Activated CD4-positive, alpha-beta T cell treated with anti-CD3 and anti-CD28 coated beads, Interleukin-2, amount 10 ng/mL, durations not matched to agents 24 days and 14 days (primary cell): ENCODE data around the gene ABCC8. TPM values are rescaled to one million over a fixed set of nuclear protein-coding genes. Genes with fewer than 3 reads are reported as not detected.

Experiments used
- DNase-seq: peaks from one replicate; pipeline ENCODE4 v3.0.0; 2022
- H3K27ac Mint-ChIP-seq: one replicate; pipeline ENCODE4 v1.8.0; 2022; ENCODE audit warnings: mild to moderate bottlenecking, mixed read lengths
- H3K27me3 Mint-ChIP-seq: one replicate; pipeline ENCODE4 v1.8.0; 2022; ENCODE audit warnings: mixed read lengths
- H3K36me3 Mint-ChIP-seq: one replicate; pipeline ENCODE4 v1.8.0; 2022; ENCODE audit warnings: low read depth, mild to moderate bottlenecking, mixed read lengths
- H3K4me1 Mint-ChIP-seq: one replicate; pipeline ENCODE4 v1.8.0; 2021; ENCODE audit warnings: mixed read lengths
- H3K4me3 Mint-ChIP-seq: one replicate; pipeline ENCODE4 v1.8.0; 2022; ENCODE audit warnings: mild to moderate bottlenecking, moderate library complexity, mixed read lengths
- H3K9me3 Mint-ChIP-seq: one replicate; pipeline ENCODE4 v1.8.0; 2021; ENCODE audit warnings: mixed read lengths
- intact Hi-C: fragments of 100-400 bp; cut with micrococcal nuclease; formaldehyde crosslinking; loops from one replicate; pipeline ENCODE4 v1.15.1; 2023
- total RNA-seq: library from RNA; stranded (reverse); gene quantifications from 2 replicates; pipeline ENCODE4 v1.2.3, GENCODE V29; 2022

Gene ABCC8
- total RNA-seq, 1 donor from 2014 or later, result not detected

DNA sequence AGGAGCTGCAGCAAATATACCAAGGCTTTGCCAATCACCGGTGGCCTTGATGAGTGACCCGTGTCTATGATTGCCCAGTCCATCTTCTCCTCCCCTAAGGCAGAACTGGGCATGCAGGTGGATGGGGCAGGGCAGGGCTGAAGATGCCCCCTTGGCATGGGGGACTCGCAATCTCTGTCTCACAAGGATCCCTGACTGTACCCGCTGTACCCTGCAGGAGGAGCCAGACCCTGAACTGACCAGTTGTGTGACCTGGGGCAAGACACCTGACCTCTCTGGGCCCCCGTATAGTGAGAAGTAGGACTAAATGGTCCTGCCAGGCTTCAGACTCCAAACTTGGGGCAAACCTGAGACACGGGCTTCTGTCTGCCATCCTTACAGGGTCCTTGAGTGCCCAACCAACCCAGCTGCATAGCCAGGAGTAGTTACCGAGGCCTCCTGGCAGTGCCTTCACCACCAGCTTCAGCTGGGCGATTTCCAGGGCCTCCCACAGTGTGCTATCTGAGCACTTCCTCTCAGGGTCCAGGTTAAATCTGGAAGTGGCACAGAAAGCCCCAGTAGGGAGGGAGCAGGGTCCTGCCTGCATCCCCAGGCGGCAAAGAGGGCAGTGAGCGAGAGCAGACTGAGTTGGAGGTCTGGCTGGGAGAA, 81.8 kb downstream of the ABCC8 start:
- H3K27me3 Mint-ChIP-seq, result peaks cover 19% of the 10 kb centered on the region
- no peaks in the 10 kb centered on the region for H3K36me3 Mint-ChIP-seq
- H3K4me1 Mint-ChIP-seq, result peaks cover 3% of the 10 kb centered on the region
- DNase-seq, result no peak
- H3K27ac Mint-ChIP-seq, result no peak overlapping the region
- H3K9me3 Mint-ChIP-seq, result no peaks in the 10 kb centered on the region
- H3K4me3 Mint-ChIP-seq, result no peak overlapping the region
- intact Hi-C loops, result no loop called here

DNA sequence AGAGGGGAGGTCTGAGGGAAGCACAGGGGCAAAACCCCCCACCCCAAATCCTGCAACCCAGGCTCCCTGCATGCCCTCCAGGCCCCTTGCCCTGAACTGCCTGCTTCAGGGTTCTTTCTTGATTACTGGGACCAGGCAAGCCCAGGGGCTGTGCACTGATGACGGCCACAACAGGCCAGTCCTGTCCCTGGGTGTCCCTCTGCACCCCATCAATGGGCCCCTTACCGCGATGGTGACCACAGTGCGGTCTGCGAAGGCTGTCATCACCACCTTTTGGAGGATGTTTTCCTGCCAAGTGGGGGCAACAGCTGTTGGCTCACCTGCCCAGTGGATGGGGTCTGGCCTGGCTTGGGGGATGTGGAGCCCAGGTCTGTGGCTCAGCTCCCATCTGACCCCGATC, 83.2 kb downstream of the ABCC8 start:
- Mint-ChIP-seq H3K4me1 (peaks cover 6% of the 10 kb centered on the region), H3K4me3 (no peak overlapping the region), H3K27me3 (peaks cover 16% of the 10 kb centered on the region), H3K36me3 (no peaks in the 10 kb centered on the region), H3K9me3 (no peaks in the 10 kb centered on the region), H3K27ac (no peak overlapping the region)
- intact Hi-C loops, result no loop called here
- DNase-seq, result peak; percentile 51

DNA sequence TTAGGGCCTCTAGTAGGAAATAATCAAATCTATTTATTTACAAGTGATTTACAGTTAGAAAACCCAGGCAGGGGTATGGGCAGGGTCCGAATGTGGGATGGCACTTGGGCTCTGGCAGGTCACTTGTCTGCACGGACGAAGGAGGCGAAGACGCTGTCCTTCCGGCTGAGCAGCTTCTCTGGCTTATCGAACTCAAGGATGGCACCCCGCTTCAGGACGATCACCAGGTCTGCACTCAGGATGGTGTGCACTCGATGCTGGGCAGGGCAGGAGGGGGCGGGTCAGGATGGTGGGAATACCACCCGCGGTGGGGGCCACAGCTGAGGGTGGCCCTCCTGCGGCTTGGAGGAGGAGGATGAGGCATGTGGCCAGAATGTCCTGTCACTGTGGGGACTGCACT, 83.8 kb downstream of the ABCC8 start:
- no peaks in the 10 kb centered on the region for H3K9me3 Mint-ChIP-seq
- H3K27ac Mint-ChIP-seq, result no peak overlapping the region
- DNase-seq, result no peak
- H3K36me3 Mint-ChIP-seq, result no peaks in the 10 kb centered on the region
- H3K27me3 Mint-ChIP-seq, result peaks cover 16% of the 10 kb centered on the region
- H3K4me3 Mint-ChIP-seq, result no peak overlapping the region
- peaks cover 6% of the 10 kb centered on the region for H3K4me1 Mint-ChIP-seq
- intact Hi-C loops, result no loop called here

DNA sequence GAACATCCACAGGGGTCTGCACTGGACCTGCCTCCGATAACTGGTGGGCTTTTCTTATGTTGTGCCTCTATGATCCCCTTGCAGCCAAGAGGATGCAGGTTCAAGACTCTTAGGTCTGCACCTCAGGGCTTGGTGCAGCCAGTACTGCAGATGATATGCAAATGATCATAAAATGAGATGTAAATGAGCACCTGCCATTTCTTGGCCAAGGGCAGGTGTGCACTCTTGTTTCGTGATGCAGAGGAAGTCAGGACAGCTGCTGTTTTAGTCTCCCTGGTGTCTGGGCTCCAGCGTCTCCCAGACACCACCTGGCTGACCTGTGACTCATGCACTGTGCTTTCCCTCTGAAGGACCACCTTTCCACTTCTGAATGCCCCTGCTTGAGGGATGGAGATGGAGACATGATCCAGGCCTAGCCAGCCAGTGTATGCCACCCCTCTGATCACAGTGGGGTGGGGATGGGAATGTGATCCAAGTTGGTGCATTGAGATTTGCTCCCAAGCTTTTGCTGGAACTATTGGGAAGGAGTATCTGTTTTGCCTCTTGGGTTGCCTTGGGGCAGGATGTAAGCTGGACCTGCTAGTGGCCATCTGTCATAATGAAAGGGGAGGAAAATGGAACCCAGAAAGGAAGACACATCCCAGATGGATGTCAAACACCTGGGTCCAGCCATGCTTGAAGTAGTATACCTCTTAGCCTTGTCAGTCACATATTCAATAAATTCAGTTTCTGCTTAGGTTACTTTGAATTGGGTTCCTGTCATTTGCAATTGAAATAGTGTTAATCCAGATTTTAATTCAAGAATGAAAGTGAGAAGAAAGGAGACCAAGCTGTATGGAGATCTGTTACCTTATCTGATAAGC, 84.9 kb downstream of the ABCC8 start:
- Mint-ChIP-seq H3K4me1 (peaks cover 6% of the 10 kb centered on the region), H3K4me3 (peak overlapping the region; percentile 46), H3K36me3 (no peaks in the 10 kb centered on the region), H3K27ac (no peak overlapping the region), H3K27me3 (peaks cover 21% of the 10 kb centered on the region), H3K9me3 (no peaks in the 10 kb centered on the region)
- peak; percentile 52 for DNase-seq
- intact Hi-C loops, result no loop called here

DNA sequence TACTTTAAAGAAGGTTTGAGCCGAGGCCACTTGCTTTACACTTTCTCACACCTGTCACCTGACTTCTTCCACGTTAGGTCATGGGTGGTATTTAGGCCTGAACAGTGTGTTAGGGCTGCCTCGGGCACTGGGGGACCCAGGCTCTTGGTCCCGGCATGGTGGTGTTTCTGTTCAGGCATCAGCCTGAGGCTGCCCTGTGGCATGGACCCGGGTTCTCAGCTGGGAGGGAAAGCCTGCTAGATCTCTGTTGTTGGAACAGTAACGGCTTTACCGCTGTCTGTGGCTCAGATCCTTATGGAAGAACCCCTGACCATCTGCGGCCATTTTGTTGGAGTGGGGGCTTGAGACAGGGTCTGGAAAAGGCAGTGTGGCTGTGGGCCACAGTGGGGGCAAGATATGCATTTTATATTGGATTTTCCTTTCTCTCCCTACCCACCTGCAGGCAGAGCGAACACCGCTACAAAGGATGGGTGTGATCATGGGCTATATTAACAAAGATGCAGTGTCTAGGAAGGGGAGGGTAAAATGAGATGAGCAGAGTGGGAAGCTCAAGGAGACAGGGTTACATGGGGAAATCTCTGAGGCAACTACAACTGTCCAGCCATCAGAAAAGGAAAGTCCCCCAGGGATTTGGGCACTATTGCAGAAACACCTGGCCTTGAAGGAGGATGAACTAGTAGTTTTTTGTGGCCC, 86.5 kb downstream of the ABCC8 start:
- Mint-ChIP-seq H3K27me3 (peaks cover 23% of the 10 kb centered on the region), H3K36me3 (no peaks in the 10 kb centered on the region), H3K4me1 (peaks cover 6% of the 10 kb centered on the region), H3K27ac (no peak overlapping the region), H3K9me3 (no peaks in the 10 kb centered on the region), H3K4me3 (peak overlapping the region; percentile 85)
- intact Hi-C loops, result loop anchor here (10.0 kb wide), 1 partner anchor 345 kb away; the partner anchor contains the start of gene KCNC1
- DNase-seq, result no peak

DNA sequence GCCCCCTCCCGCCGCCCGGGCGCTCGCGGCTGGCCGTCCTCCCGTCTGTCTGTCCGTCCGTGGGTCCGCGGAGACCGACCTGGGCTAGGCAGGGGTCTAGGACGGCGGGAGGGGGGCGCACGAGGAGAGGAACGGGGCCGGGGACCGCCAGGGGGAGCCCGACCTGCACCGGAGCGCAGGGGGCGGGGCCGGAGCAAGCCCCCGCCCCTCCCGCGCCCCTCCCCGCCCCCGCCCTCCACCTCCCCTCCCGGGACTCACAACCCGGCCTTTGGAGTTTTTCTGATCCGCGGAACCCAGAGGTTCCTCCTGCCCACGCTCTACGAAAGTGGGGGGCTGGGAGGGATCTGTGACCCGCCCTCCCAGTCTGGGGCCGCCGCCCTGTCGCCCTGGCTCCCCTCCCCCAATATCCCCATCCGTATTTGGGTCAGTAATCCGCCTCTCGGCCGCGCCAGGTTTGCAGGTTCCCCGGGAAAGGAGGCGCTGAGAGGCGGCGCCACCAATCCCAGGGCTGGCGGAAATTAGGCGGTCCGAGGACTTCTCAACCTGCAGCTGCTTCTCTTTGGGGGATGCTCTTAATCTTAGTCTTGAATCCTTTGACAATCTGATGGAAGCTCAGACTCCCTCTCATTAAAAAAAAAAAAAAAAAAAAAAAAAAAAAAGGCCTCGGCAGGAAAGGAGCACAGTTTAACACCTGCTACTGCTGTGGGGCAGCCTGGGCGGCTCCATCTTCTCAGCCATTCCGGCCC, 87.3 kb downstream of the ABCC8 start:
- Mint-ChIP-seq H3K4me3 (peak overlapping the region; percentile 85), H3K4me1 (peaks cover 6% of the 10 kb centered on the region), H3K27me3 (peaks cover 26% of the 10 kb centered on the region), H3K36me3 (no peaks in the 10 kb centered on the region), H3K27ac (peak overlapping the region; percentile 34), H3K9me3 (no peaks in the 10 kb centered on the region)
- intact Hi-C loops, result loop anchor here (10.0 kb wide), 1 partner anchor 345 kb away; the partner anchor contains the start of gene KCNC1
- peak; percentile 93 for DNase-seq

DNA sequence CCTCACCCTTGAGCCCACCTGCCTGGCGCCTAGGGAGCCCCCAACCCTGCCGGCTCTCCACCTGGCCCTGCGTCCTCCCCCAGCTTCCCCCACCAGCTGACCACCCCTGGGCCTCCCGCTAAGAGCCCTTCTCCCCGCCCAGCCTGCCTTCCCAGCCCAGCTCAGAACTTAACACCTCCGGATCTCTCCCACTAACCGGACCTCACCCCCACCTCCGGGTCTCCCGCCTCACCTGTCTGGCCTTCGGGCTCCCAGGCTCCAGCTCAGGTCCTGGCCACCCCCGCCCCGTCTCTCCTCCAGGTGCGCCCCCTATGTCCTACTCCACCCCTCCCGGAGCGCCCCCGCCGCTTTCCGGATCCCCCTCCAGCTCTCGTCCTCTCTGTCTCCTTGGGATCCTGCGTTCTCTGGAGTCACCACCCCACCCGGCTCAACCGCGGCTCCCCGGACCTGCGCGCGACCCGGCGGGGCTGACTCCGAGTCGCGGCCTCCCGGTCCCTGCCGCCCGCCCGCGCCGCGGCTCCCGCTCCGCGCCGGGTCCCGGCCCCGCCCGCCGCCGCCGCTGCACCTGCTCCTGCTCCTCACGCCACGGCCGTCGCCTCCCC, 87.9 kb downstream of the ABCC8 start, which contains the start of gene KCNJ11:
Gene KCNJ11, minus strand, starts transcription at position 51 of the 602 bp plus-strand sequence. CDS start 568 bp downstream, outside the sequence.
- no peak for DNase-seq
- Mint-ChIP-seq H3K4me3 (peak within 1 kb of the TSS; percentile 85), H3K27me3 (peaks cover 26% of the 10 kb centered on the region), H3K36me3 (no peaks in the 10 kb centered on the region), H3K9me3 (no peaks in the 10 kb centered on the region), H3K4me1 (peaks cover 6% of the 10 kb centered on the region), H3K27ac (peak within 1 kb of the TSS; percentile 51)
- intact Hi-C loops, result loop anchor here (1.0 to 10.0 kb wide), 2 partner anchors 34 to 346 kb away; partner anchors contain the start of gene KCNC1

DNA sequence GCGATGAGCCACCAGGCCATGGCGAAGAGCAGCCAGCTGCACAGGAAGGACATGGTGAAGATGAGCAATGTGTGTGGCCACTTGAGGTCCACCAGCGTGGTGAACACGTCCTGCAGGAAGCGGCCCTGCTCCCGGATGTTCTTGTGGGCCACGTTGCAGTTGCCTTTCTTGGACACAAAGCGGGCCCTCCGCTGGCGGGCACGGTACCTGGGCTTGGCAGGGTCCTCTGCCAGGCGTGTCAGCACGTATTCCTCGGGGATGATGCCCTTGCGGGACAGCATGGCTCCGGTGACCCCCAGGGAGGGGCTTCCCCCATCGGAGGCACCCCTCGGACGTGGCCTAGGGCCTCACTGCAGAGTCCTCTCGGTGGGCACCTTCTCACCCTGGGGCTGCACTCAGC, 88.8 kb downstream of the ABCC8 start:
- no peaks in the 10 kb centered on the region for H3K9me3 Mint-ChIP-seq
- H3K36me3 Mint-ChIP-seq, result no peaks in the 10 kb centered on the region
- intact Hi-C loops, result loop anchor here (1.0 to 10.0 kb wide), 2 partner anchors 34 to 347 kb away; partner anchors contain the start of gene KCNC1
- H3K4me3 Mint-ChIP-seq, result peak overlapping the region; percentile 85
- peaks cover 6% of the 10 kb centered on the region for H3K4me1 Mint-ChIP-seq
- no peak for DNase-seq
- H3K27me3 Mint-ChIP-seq, result peaks cover 26% of the 10 kb centered on the region
- H3K27ac Mint-ChIP-seq, result no peak overlapping the region

DNA sequence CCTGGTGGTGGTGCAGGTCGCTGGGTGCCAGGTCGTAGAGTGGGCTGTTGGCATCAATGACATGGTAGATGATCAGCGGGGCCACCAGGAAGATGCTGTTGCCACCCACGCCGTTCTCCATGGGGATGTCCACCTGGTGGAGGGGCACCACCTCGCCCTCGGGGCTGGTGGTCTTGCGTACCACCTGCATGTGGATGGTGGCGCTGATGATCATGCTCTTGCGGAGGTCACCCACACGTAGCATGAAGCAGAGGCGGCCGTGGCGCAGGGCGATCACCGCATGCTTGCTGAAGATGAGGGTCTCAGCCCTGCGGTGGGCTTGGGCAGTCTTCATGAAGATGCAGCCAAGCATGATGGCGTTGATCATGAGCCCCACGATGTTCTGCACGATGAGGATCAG, 89.4 kb downstream of the ABCC8 start:
- Mint-ChIP-seq H3K9me3 (no peaks in the 10 kb centered on the region), H3K4me3 (peak overlapping the region; percentile 61), H3K27me3 (peaks cover 26% of the 10 kb centered on the region), H3K27ac (no peak overlapping the region), H3K4me1 (peaks cover 6% of the 10 kb centered on the region), H3K36me3 (no peaks in the 10 kb centered on the region)
- intact Hi-C loops, result loop anchor here (10.0 kb wide), 1 partner anchor 348 kb away; the partner anchor contains the start of gene KCNC1
- no peak for DNase-seq

DNA sequence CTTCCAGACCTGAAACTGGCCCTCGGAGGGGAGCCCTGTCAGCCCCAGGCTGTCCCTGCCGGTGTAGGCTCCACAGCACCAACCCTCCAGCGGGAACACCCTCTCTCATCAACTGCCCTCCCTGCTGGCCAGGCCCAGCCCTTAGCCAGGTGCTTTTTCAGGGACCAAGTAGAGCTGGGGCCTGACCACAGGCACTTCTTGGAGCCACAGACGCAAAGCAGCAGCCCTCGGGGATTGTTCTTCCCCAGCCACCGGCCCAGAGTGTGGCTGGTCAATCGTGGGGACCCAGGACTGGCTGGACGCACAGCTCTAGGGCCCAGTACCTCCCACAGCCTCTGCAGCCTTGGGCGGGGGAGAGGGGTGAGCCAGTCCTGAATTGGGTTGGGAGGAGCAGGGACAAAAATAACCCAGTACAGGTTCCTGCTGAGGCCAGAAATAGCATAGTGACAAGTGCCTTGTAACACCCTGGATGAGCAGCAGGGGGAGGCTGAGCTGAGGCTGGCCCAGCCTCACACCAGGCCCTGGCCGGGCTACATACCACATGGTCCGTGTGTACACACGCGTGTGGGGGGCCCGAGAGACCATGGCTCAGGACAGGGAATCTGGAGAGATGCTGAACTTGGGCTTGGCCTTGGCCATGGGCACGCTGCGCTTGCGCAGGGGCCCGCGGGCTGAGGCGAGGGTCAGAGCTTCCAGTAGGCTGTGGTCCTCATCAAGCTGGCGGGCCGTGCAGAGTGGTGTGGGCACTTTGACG, 90.1 kb downstream of the ABCC8 start:
- intact Hi-C loops, result loop anchor here (10.0 kb wide), 1 partner anchor 348 kb away; the partner anchor contains the start of gene KCNC1
- H3K27me3 Mint-ChIP-seq, result peaks cover 23% of the 10 kb centered on the region
- DNase-seq, result peak; percentile 87
- no peaks in the 10 kb centered on the region for H3K9me3 Mint-ChIP-seq
- no peak overlapping the region for H3K4me3 Mint-ChIP-seq
- no peaks in the 10 kb centered on the region for H3K36me3 Mint-ChIP-seq
- H3K4me1 Mint-ChIP-seq, result peaks cover 6% of the 10 kb centered on the region
- no peak overlapping the region for H3K27ac Mint-ChIP-seq

DNA sequence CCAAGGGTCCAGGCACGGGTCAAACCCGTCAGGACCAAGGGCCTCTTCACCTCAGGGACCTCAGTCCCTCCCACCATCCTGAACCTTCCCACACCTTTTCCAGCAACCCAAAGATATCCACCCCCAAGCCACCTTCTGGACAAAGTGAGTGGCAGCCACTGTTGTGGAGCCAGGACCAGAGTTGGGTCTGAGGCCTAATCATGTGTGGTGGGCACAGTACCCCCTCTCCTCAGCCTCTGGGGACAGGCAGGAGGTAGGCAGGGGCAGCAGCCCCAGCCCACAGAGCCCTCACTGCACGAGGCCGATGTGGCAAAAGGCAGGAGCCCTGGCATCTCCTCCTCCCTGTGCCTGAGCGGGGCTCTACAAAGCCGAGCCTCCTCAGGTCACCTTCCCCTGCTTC, 90.7 kb downstream of the ABCC8 start:
- intact Hi-C loops, result loop anchor here (10.0 kb wide), 1 partner anchor 349 kb away; the partner anchor contains the start of gene KCNC1
- no peak for DNase-seq
- Mint-ChIP-seq H3K4me1 (peaks cover 6% of the 10 kb centered on the region), H3K36me3 (no peaks in the 10 kb centered on the region), H3K4me3 (no peak overlapping the region), H3K9me3 (no peaks in the 10 kb centered on the region), H3K27ac (no peak overlapping the region), H3K27me3 (peaks cover 18% of the 10 kb centered on the region)

DNA sequence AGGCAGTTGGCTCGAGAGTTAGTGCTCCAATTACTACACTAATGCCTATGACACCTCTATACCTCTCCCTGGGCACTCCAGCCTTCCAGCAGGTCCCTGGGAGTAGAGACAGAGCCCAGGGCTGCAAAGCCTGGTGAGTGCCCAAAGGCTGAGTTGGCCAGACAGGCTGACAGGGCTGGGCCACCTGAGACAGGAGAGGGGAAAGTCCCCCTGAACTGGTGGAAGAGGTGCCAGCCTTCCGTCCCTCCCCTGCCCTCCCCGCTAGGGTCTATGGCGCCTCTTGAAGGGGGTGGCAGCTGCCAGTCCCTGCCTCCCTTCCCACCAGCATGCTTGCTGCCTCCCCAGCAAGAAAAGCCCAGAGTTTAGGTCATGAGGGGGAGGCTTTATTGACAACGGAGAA, 91.2 kb downstream of the ABCC8 start:
- H3K27me3 Mint-ChIP-seq, result peaks cover 18% of the 10 kb centered on the region
- intact Hi-C loops, result loop anchor here (10.0 kb wide), 1 partner anchor 349 kb away; the partner anchor contains the start of gene KCNC1
- H3K4me3 Mint-ChIP-seq, result no peak overlapping the region
- no peaks in the 10 kb centered on the region for H3K9me3 Mint-ChIP-seq
- H3K36me3 Mint-ChIP-seq, result no peaks in the 10 kb centered on the region
- no peak overlapping the region for H3K27ac Mint-ChIP-seq
- DNase-seq, result no peak
- peaks cover 6% of the 10 kb centered on the region for H3K4me1 Mint-ChIP-seq
